PFSK-1 (cell line): ENCODE data around the gene RALGDS.

Source experiments
- POLR2AphosphoS5 ChIP-seq: IDR thresholded peaks from 2 replicates; pipeline ENCODE4 v1.6.1; 2012; ENCODE audit warnings: low read depth, mild to moderate bottlenecking, control low read depth, low read length, moderate library complexity
- REST ChIP-seq, 2 experiments: IDR thresholded peaks; 2 replicates each; pipeline versions ENCODE4 v1.6.1 to v1.8.0; 2011 to 2012; ENCODE audit warnings: low read depth in 2 of 2, low read length in 2 of 2, control low read depth in 1 of 2, inconsistent platforms in 1 of 2, mild to moderate bottlenecking in 1 of 2, moderate library complexity in 1 of 2; ENCODE audit not compliant: insufficient read depth in 1 of 2
- SIN3A ChIP-seq: IDR thresholded peaks from 2 replicates; pipeline ENCODE4 v1.6.1; 2012; ENCODE audit warnings: mild to moderate bottlenecking, low read length, moderate library complexity, borderline replicate concordance; ENCODE audit not compliant: insufficient read depth
- TAF1 ChIP-seq: IDR thresholded peaks from 2 replicates; pipeline ENCODE4 v1.6.1; 2012; ENCODE audit warnings: low read length, control low read depth, borderline replicate concordance; ENCODE audit not compliant: insufficient read depth

DNA sequence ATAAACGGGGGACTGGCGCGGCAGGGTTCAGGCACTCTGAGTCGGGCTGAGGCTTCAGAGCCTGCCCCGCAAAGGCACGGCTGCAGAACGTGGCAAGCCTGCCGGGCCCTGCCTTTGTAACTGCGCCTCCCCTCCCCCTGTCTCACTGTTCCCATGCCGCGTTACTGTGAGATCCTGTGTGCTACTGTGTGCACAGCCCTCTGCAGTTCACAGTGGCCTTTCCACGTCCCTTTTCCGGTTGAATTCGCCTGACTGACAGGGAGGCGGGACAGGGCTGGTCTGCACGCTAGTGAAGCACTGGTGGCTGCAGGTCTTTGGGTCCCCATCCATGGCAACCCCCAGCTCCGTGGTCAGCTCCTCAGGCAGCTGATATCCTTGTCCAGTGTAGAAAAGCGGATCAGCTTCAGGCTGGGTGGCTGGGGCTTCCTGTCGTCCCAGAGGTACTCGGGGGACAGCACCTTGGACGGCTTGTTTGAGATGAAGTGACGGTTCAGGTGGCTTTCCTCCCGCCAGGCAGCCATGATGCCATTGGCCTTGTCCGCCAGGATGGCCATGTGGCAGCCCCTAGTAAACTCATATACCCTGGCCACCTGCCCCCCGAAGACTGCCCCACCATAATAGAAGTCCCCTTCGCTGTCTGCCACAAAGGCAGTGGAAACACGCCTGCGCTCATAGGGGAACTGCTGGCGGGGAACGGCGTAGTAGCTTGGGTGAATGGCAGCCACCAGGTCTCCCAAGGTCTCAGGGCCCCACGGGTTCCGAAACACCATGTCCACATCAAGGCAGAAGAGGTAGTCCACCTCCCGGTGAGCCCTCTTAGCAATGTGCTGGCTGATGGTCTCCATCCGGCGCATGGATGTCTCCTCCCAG, 32.4 kb upstream of the RALGDS start:
- TF ChIP-seq POLR2AphosphoS5 (no peak), SIN3A (no peak), REST (IDR thresholded peaks at IDR 0.05; ENCODE audit: insufficient read depth in 1 of 2, low read depth in 2 of 2, low read length in 2 of 2) (no peak), TAF1 (no peak)
